ENCODE results near the gene SLCO2A1. TPM values are rescaled to one million over a fixed set of nuclear protein-coding genes. Genes with fewer than 3 reads are reported as not detected.

SLCO2A1 gene
- total RNA-seq, 4 donors from 2014 or later: 5.4 to 24.9 (median 9.2) TPM

DNA sequence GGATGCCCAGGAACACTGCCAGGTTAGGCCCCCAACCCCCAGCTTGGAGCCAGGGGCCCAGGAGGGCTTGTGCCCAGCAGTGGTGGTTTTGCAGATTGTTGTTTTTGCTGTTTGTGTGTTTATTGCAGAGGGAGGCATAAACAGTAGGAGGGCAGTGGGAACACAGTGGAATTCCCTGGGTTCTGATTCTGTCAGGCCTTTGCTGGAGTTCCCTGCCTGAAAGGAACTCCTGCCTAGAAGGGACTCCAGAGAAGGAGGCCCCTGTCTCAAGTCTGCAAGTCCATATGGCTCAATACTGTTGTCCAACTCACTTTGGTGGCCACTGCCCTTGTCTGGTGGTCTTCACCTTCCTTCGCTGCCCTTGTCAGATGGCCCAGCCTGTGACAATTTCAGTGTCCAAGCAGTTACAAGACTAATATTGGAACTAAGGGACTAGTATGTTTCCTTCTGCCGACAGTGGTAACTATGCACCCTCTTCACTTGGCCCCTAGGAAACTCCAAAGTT, 86.6 kb downstream of the SLCO2A1 start:
- no peak overlapping the region for H3K4me3 ChIP-seq (ENCODE audit: low read depth, poor library complexity, severe bottlenecking)
- intact Hi-C loops (cut with DNase I; ENCODE audit: low total_unique reads): no loop called here
- peak in 1 of 2 donors; percentile 63 for DNase-seq (ENCODE audit: low spot score in 2 of 2)
- no peak for TF ChIP-seq POLR2A (IDR thresholded peaks at IDR 0.05)
- no peak for TF ChIP-seq CTCF (IDR thresholded peaks at IDR 0.05)
- WGBS, 2 donors: 89 to 91% methylated on average over 2 of the region's 2 CpGs

DNA sequence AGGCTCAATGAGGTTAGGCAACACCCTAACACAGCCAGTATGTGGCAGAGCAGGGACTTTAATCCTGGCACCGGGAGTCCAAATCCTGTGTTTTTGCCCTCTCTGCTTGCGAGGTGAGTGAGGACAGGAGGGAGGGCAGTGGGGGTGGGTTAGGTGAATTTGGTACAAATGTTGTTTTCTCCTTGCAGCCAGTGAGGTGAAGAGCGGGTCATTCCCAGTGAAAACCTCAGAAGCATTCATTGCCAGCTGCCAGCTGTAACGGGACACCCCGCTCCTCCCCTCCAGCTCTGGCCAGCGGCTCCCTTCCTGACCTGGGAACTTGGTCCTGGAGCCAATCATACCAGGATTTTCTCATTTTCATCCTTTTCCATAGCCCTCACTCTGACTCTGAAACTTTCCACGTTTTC, 88.3 kb downstream of the SLCO2A1 start:
- TF ChIP-seq POLR2A (IDR thresholded peaks at IDR 0.05) (no peak), CTCF (IDR thresholded peaks at IDR 0.05) (no peak)
- peak in 1 of 2 donors; percentile 73 for DNase-seq (ENCODE audit: low spot score in 2 of 2)
- H3K4me3 ChIP-seq (ENCODE audit: low read depth, poor library complexity, severe bottlenecking): no peak overlapping the region
- WGBS, 2 donors: 65 to 80% methylated on average over 7 of the region's 7 CpGs
- intact Hi-C loops (cut with DNase I; ENCODE audit: low total_unique reads): no loop called here

- DNase-seq (ENCODE audit: low spot score in 2 of 2): peak in 1 of 2 donors; percentile 72
- WGBS, 2 donors: 89 to 96% methylated on average over 10 of the region's 10 CpGs
- intact Hi-C loops (cut with DNase I; ENCODE audit: low total_unique reads): no loop called here
- no peak overlapping the region for H3K4me3 ChIP-seq (ENCODE audit: low read depth, poor library complexity, severe bottlenecking)
- no peak for TF ChIP-seq CTCF (IDR thresholded peaks at IDR 0.05)
- TF ChIP-seq POLR2A (IDR thresholded peaks at IDR 0.05): no peak
Measured at GRCh38 chr3:133940536-133940935, 89.2 kb downstream of the SLCO2A1 start.

DNA sequence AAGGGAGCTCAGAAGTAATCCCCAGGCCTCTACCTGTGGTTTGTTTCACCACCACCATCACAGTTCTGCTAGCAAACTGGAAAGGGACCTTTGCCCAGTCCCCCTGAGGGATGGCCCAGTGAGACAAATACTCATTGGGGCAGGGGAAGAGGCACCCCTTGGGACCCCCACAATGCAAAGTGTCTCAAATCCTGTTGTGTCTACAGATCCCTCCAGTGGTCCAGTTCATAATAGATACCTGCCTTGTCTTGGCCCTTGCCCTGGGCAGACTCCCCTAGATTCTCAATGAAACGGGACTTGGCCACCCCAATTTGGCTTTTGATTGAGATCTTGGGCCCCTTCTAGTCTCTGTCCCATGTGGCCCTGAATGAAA, 90.3 kb downstream of the SLCO2A1 start:
- DNase-seq (ENCODE audit: low spot score in 2 of 2): peak in 1 of 2 donors; percentile 76
- 92 to 96% methylated on average over 1 of the region's 1 CpG for WGBS, 2 donors
- no peak for TF ChIP-seq CTCF (IDR thresholded peaks at IDR 0.05)
- TF ChIP-seq POLR2A (IDR thresholded peaks at IDR 0.05): no peak
- intact Hi-C loops (cut with DNase I; ENCODE audit: low total_unique reads): loop anchor here (10.0 kb wide), 1 partner anchor 275 kb away; no protein-coding TSS in a partner anchor
- no peak overlapping the region for H3K4me3 ChIP-seq (ENCODE audit: low read depth, poor library complexity, severe bottlenecking)

- no peak overlapping the region for H3K4me3 ChIP-seq (ENCODE audit: low read depth, poor library complexity, severe bottlenecking)
- TF ChIP-seq CTCF (IDR thresholded peaks at IDR 0.05): no peak
- DNase-seq (ENCODE audit: low spot score in 2 of 2): peak; percentile 14 to 67
- intact Hi-C loops (cut with DNase I; ENCODE audit: low total_unique reads): loop anchor here (10.0 kb wide), 1 partner anchor 276 kb away; no protein-coding TSS in a partner anchor
- 52 to 57% methylated on average over 2 of the region's 2 CpGs for WGBS, 2 donors
Measured at GRCh38 chr3:133938770-133939462, 90.8 kb downstream of the SLCO2A1 start.

Measured in lower leg skin (tissue), 4 donors.